ENCODE results near the gene ACTN1.

ACTN1 gene

DNA sequence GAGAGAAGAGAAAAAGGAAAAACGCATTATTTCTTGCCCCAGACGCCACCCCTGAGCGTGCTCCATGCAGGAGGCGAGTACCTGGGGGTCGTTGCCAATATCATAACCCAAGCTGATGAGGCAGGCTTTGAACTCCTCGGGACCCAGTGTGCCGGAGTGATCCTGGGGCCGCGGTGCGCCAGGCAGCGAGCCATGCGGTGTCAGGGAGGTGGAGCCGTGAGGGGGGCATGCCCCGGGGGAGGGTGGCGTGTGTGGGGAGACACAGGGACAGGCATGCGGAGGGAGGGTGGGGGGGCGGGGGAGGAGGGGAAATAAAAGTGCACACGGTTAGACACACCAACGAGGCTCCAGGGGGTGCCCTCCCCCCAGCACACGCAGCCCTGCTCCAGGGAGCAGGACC, 100.2 kb downstream of the ACTN1 start:
- Mint-ChIP-seq H3K4me3 (no peak overlapping the region), H3K9me3 (no peaks in the 10 kb centered on the region), H3K27ac (no peak overlapping the region), H3K36me3 (peaks cover 19% of the 10 kb centered on the region), H3K27me3 (no peaks in the 10 kb centered on the region), H3K4me1 (no peaks in the 10 kb centered on the region)

- H3K4me3 Mint-ChIP-seq, result no peak overlapping the region
- peaks cover 27% of the 10 kb centered on the region for H3K36me3 Mint-ChIP-seq
- H3K4me1 Mint-ChIP-seq, result no peaks in the 10 kb centered on the region
- no peaks in the 10 kb centered on the region for H3K9me3 Mint-ChIP-seq
- no peak overlapping the region for H3K27ac Mint-ChIP-seq
- H3K27me3 Mint-ChIP-seq, result no peaks in the 10 kb centered on the region
Observed at GRCh38 chr14:68877993-68878575, 101.0 kb downstream of the ACTN1 start.

DNA sequence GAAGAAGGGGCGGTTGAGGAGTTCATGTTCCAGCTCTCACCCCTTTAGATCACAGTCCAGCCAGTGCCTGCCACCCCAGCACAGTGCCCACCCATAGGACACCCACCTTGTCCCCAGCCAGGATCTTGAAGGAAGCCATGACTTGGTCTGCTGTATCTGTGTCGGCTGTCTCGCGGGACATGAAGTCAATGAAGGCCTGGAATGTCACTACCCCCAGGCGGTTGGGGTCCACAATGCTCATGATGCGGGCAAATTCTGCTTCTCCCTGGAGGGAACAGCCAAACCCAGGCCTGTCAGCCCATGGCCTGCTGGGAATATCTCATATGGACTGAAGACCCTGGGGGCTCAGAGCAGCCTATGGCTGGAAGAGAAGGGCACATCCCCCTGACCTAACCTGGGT, 102.1 kb downstream of the ACTN1 start:
- peaks cover 31% of the 10 kb centered on the region for H3K36me3 Mint-ChIP-seq
- H3K27ac Mint-ChIP-seq, result no peak overlapping the region
- H3K4me3 Mint-ChIP-seq, result no peak overlapping the region
- H3K27me3 Mint-ChIP-seq, result no peaks in the 10 kb centered on the region
- H3K4me1 Mint-ChIP-seq, result no peaks in the 10 kb centered on the region
- H3K9me3 Mint-ChIP-seq, result no peaks in the 10 kb centered on the region

- Mint-ChIP-seq H3K4me1 (no peaks in the 10 kb centered on the region), H3K4me3 (no peak overlapping the region), H3K9me3 (no peaks in the 10 kb centered on the region), H3K27ac (no peak overlapping the region), H3K36me3 (peaks cover 29% of the 10 kb centered on the region), H3K27me3 (no peaks in the 10 kb centered on the region)
Observed at GRCh38 chr14:68874746-68875155, 104.4 kb downstream of the ACTN1 start.

DNA sequence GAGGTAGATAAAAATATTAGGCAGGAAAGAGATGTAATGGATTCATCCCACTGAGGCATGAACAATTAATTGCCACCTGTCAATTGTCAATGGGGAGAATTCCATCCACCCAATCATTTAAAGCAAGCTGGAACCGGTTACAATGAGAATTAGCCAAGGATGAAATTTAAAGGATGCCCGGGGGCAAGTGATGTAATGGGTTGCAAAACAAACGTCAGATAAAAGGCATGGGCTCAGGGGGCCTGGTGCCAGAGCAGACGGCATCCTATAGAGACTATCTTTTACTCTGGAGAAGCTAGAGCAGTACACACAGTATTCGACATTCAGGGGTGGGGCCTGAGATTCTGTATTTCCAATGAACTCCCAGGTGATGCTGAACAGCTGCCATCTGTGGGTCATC, 105.7 kb downstream of the ACTN1 start:
- Mint-ChIP-seq H3K27ac (no peak overlapping the region), H3K4me1 (no peaks in the 10 kb centered on the region), H3K36me3 (peaks cover 26% of the 10 kb centered on the region), H3K27me3 (no peaks in the 10 kb centered on the region), H3K9me3 (no peaks in the 10 kb centered on the region), H3K4me3 (no peak overlapping the region)

- H3K27ac Mint-ChIP-seq, result no peak overlapping the region
- no peaks in the 10 kb centered on the region for H3K27me3 Mint-ChIP-seq
- H3K4me1 Mint-ChIP-seq, result no peaks in the 10 kb centered on the region
- no peak overlapping the region for H3K4me3 Mint-ChIP-seq
- H3K36me3 Mint-ChIP-seq, result peaks cover 21% of the 10 kb centered on the region
- H3K9me3 Mint-ChIP-seq, result no peaks in the 10 kb centered on the region
Observed at GRCh38 chr14:68871392-68871791, 107.7 kb downstream of the ACTN1 start.

GRCh38 chr14:68866991-68867533, 112.0 kb downstream of the ACTN1 start:
- Mint-ChIP-seq H3K9me3 (no peaks in the 10 kb centered on the region), H3K27me3 (no peaks in the 10 kb centered on the region), H3K36me3 (peaks cover 3% of the 10 kb centered on the region), H3K4me1 (no peaks in the 10 kb centered on the region), H3K4me3 (no peak overlapping the region), H3K27ac (no peak overlapping the region)

- Mint-ChIP-seq H3K4me3 (no peak overlapping the region), H3K27me3 (no peaks in the 10 kb centered on the region), H3K9me3 (no peaks in the 10 kb centered on the region), H3K27ac (no peak overlapping the region), H3K4me1 (no peaks in the 10 kb centered on the region), H3K36me3 (no peaks in the 10 kb centered on the region)
Observed at GRCh38 chr14:68865542-68865941, 113.6 kb downstream of the ACTN1 start.

DNA sequence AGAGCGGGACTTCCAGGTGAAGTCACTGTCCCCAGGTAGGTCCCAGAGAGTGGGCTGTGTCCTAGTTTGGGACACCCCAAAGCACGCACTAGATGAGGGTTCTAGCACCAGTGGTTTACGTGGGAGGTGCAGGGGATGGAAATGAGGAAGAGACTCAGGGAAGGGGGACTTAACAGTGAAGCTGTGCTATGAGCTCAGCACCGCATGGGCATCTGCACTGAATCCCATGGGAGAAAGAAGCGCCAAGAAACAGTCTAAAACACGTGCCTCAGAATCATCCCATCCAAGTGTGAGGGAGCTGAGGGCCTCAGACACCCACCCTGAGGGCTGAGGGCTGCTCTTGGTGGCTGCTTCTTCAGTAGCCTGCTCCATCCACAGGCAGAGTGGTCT, 114.7 kb downstream of the ACTN1 start:
- H3K9me3 Mint-ChIP-seq, result no peaks in the 10 kb centered on the region
- H3K4me1 Mint-ChIP-seq, result no peaks in the 10 kb centered on the region
- no peaks in the 10 kb centered on the region for H3K27me3 Mint-ChIP-seq
- no peak overlapping the region for H3K4me3 Mint-ChIP-seq
- H3K27ac Mint-ChIP-seq, result no peak overlapping the region
- no peaks in the 10 kb centered on the region for H3K36me3 Mint-ChIP-seq

GRCh38 chr14:68863610-68864360, 115.3 kb downstream of the ACTN1 start:
- Mint-ChIP-seq H3K4me1 (no peaks in the 10 kb centered on the region), H3K27me3 (no peaks in the 10 kb centered on the region), H3K36me3 (no peaks in the 10 kb centered on the region), H3K27ac (no peak overlapping the region), H3K9me3 (no peaks in the 10 kb centered on the region), H3K4me3 (no peak overlapping the region)

- Mint-ChIP-seq H3K9me3 (no peaks in the 10 kb centered on the region), H3K4me1 (no peaks in the 10 kb centered on the region), H3K27me3 (no peaks in the 10 kb centered on the region), H3K36me3 (no peaks in the 10 kb centered on the region), H3K27ac (no peak overlapping the region), H3K4me3 (no peak overlapping the region)
Observed at GRCh38 chr14:68862954-68863594, 116.0 kb downstream of the ACTN1 start.

GRCh38 chr14:68860771-68861170, 118.3 kb downstream of the ACTN1 start:
- Mint-ChIP-seq H3K27me3 (no peaks in the 10 kb centered on the region), H3K4me3 (no peak overlapping the region), H3K4me1 (no peaks in the 10 kb centered on the region), H3K27ac (no peak overlapping the region), H3K36me3 (no peaks in the 10 kb centered on the region), H3K9me3 (no peaks in the 10 kb centered on the region)

DNA sequence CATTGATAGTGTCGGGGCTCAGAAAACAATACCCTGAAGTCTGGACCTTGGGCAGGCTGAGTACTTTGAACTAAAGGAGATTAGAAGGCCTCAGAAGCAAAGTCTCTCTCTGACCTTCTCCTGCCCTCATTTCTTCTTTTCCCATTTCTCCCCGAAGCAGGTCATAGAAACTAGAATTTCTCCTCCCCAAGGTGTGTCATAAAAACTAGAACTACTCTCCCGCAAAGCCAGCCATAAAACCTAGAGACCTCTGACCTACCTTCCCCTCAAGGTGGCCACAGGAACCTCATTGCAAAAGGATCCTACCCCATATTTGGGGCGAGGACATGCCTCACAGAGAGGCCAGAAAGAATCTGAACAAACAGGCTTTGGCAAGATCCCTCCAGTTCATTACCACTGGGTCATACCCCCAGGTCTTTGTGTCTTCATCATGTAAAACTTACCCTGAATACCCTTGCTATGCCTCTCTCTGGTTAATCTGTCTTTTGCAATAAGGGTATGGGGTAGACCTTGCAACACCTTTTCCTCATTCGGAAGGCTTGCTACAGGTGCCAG, 121.5 kb downstream of the ACTN1 start:
- no peaks in the 10 kb centered on the region for H3K27me3 Mint-ChIP-seq
- H3K27ac Mint-ChIP-seq, result no peak overlapping the region
- H3K36me3 Mint-ChIP-seq, result peaks cover 2% of the 10 kb centered on the region
- H3K4me1 Mint-ChIP-seq, result no peaks in the 10 kb centered on the region
- H3K9me3 Mint-ChIP-seq, result no peaks in the 10 kb centered on the region
- H3K4me3 Mint-ChIP-seq, result no peak overlapping the region

- Mint-ChIP-seq H3K9me3 (no peaks in the 10 kb centered on the region), H3K27ac (no peak overlapping the region), H3K27me3 (no peaks in the 10 kb centered on the region), H3K4me3 (no peak overlapping the region), H3K36me3 (peaks cover 2% of the 10 kb centered on the region), H3K4me1 (no peaks in the 10 kb centered on the region)
Observed at GRCh38 chr14:68856572-68856971, 122.5 kb downstream of the ACTN1 start.

GRCh38 chr14:68854421-68854820, 124.7 kb downstream of the ACTN1 start:
- no peaks in the 10 kb centered on the region for H3K4me1 Mint-ChIP-seq
- H3K27ac Mint-ChIP-seq, result no peak overlapping the region
- H3K36me3 Mint-ChIP-seq, result peaks cover 2% of the 10 kb centered on the region
- no peaks in the 10 kb centered on the region for H3K9me3 Mint-ChIP-seq
- no peak overlapping the region for H3K4me3 Mint-ChIP-seq
- H3K27me3 Mint-ChIP-seq, result no peaks in the 10 kb centered on the region

- no peaks in the 10 kb centered on the region for H3K9me3 Mint-ChIP-seq
- no peak overlapping the region for H3K27ac Mint-ChIP-seq
- H3K36me3 Mint-ChIP-seq, result peaks cover 2% of the 10 kb centered on the region
- H3K4me3 Mint-ChIP-seq, result no peak overlapping the region
- H3K4me1 Mint-ChIP-seq, result no peaks in the 10 kb centered on the region
- H3K27me3 Mint-ChIP-seq, result no peaks in the 10 kb centered on the region
Observed at GRCh38 chr14:68853749-68854148, 125.4 kb downstream of the ACTN1 start.
